CD14-positive monocyte (primary cell): ENCODE results near the gene TP53TG5. TPM values are rescaled to one million over a fixed set of nuclear protein-coding genes. Genes with fewer than 3 reads are reported as not detected.

Experiments used
- DNase-seq, 3 donors: peaks; one replicate each; pipeline ENCODE4 v3.0.0-alpha.2; 2011 to 2022
- H2AFZ ChIP-seq: 2 replicates; pipeline ENCODE4 v1.6.0; 2012; ENCODE audit warnings: mild to moderate bottlenecking, low read depth, low read length, inconsistent platforms; ENCODE audit not compliant: insufficient read depth, poor library complexity, severe bottlenecking
- H3K27ac ChIP-seq, 2 donors: 1 replicate in 1 of 2; 2 replicates in 1 of 2; pipeline ENCODE4 v1.5.1; 2012 to 2013; ENCODE audit warnings: low read length in 2 of 2, control low read depth in 1 of 2, inconsistent platforms in 1 of 2, low read depth in 1 of 2, mild to moderate bottlenecking in 1 of 2
- H3K27me3 ChIP-seq, 2 donors: one replicate each; pipeline versions ENCODE4 v1.6.0 to v1.6.1; 2011 to 2013; ENCODE audit warnings: low read length in 2 of 2; ENCODE audit not compliant: control insufficient read depth in 2 of 2, insufficient read depth in 2 of 2
- H3K36me3 ChIP-seq, 2 donors: replicated peaks in 1 of 2; 1 replicate in 1 of 2; 2 replicates in 1 of 2; pipeline versions ENCODE4 v1.5.1 to v1.6.1; 2012 to 2013; ENCODE audit warnings: low read length in 2 of 2, control low read depth in 1 of 2, inconsistent platforms in 1 of 2, mild to moderate bottlenecking in 1 of 2; ENCODE audit not compliant: insufficient read depth in 2 of 2, control insufficient read depth in 1 of 2
- H3K4me1 ChIP-seq, 2 donors: 1 replicate in 1 of 2; 2 replicates in 1 of 2; pipeline versions ENCODE4 v1.5.1 to v1.6.1; 2012 to 2013; ENCODE audit warnings: low read length in 2 of 2, control low read depth in 1 of 2, inconsistent platforms in 1 of 2, mild to moderate bottlenecking in 1 of 2, moderate library complexity in 1 of 2; ENCODE audit not compliant: insufficient read depth in 2 of 2, control insufficient read depth in 1 of 2
- H3K4me2 ChIP-seq: replicated peaks from 2 replicates; pipeline ENCODE3; 2012; ENCODE audit warnings: low read length, moderate library complexity, mild to moderate bottlenecking; ENCODE audit not compliant: poor library complexity, severe bottlenecking; ENCODE audit errors: extremely low read depth
- H3K4me3 ChIP-seq, 3 experiments: fragments of 200-600 bp in 1 of 3; sonication (generic) in 1 of 3; replicated peaks in 1 of 3; 1 replicate in 2 of 3; 2 replicates in 1 of 3; pipeline ENCODE4 v1.5.1; 2011 to 2013; ENCODE audit warnings: low read length in 3 of 3, mild to moderate bottlenecking in 3 of 3, control low read depth in 2 of 3, low read depth in 2 of 3, inconsistent platforms in 1 of 3, moderate library complexity in 1 of 3
- H3K79me2 ChIP-seq: 2 replicates; pipeline ENCODE4 v1.6.0; 2012; ENCODE audit warnings: mild to moderate bottlenecking, control low read depth, inconsistent platforms, low read length, moderate library complexity; ENCODE audit not compliant: insufficient read depth
- H3K9ac ChIP-seq: 2 replicates; pipeline ENCODE4 v1.6.0; 2017; ENCODE audit warnings: low read length, mild to moderate bottlenecking; ENCODE audit not compliant: insufficient read depth, poor library complexity, severe bottlenecking
- H3K9me3 ChIP-seq, 2 donors: replicated peaks in 1 of 2; 1 replicate in 1 of 2; 2 replicates in 1 of 2; pipeline versions ENCODE4 v1.5.1 to v1.6.1; 2012 to 2013; ENCODE audit warnings: low read length in 2 of 2, control low read depth in 1 of 2; ENCODE audit not compliant: control insufficient read depth in 1 of 2, insufficient read depth in 1 of 2
- H4K20me1 ChIP-seq: 2 replicates; pipeline ENCODE4 v1.6.0; 2012; ENCODE audit warnings: mild to moderate bottlenecking, low read length, control low read depth, moderate library complexity; ENCODE audit not compliant: insufficient read depth
- H3K27ac Mint-ChIP-seq, 7 donors: one replicate each; pipeline ENCODE4 v1.8.0; 2020; ENCODE audit warnings: mild to moderate bottlenecking in 7 of 7, mixed read lengths in 7 of 7, moderate library complexity in 6 of 7, inconsistent platforms in 2 of 7
- H3K27me3 Mint-ChIP-seq, 3 donors: one replicate each; pipeline ENCODE4 v1.8.0; 2021 to 2022; ENCODE audit warnings: low read depth in 3 of 3, mild to moderate bottlenecking in 3 of 3, mixed read lengths in 3 of 3, moderate library complexity in 3 of 3, inconsistent platforms in 1 of 3
- H3K36me3 Mint-ChIP-seq, 2 donors: one replicate each; pipeline ENCODE4 v1.8.0; 2020; ENCODE audit warnings: mixed read lengths in 2 of 2, inconsistent platforms in 1 of 2, mild to moderate bottlenecking in 1 of 2
- H3K4me1 Mint-ChIP-seq: one replicate; pipeline ENCODE4 v1.8.0; 2020; ENCODE audit warnings: mild to moderate bottlenecking, mixed read lengths
- H3K4me3 Mint-ChIP-seq, 2 donors: one replicate each; pipeline ENCODE4 v1.8.0; 2020; ENCODE audit warnings: mild to moderate bottlenecking in 2 of 2, mixed read lengths in 2 of 2, moderate library complexity in 1 of 2
- H3K9me3 Mint-ChIP-seq, 7 donors: one replicate each; pipeline ENCODE4 v1.8.0; 2020 to 2022; ENCODE audit warnings: mixed read lengths in 7 of 7, mild to moderate bottlenecking in 6 of 7, moderate library complexity in 6 of 7, inconsistent platforms in 2 of 7
- CTCF ChIP-seq: fragments of 200-600 bp; IDR thresholded peaks from one replicate; pipeline ENCODE4 v1.8.0; 2022; ENCODE audit warnings: antibody characterized with exemption, mild to moderate bottlenecking
- WGBS: methylation state at CpG from one replicate; pipeline ENCODE4 v1.1.5; 2013; ENCODE audit warnings: missing lambda C conversion rate; ENCODE audit not compliant: insufficient coverage; 5-methylcytosine and 5-hydroxymethylcytosine counted together
- intact Hi-C, 2 donors: fragments of 100-400 bp; cut with micrococcal nuclease; formaldehyde crosslinking; loops; one replicate each; pipeline versions ENCODE4 v1.15.0 to v1.15.1; 2023
- polyA plus RNA-seq, 3 donors: library from polyadenylated mRNA; depleted of rRNA in 1 of 3; unstranded in 2 of 3; stranded (reverse) in 1 of 3; fragments of 300-500 nt in 2 of 3; fragments of >200 nt in 1 of 3; fragmentation: Illumina TruSeq in 2 of 3; gene quantifications; 1 replicate in 2 of 3; 2 replicates in 1 of 3; pipeline ENCODE4 v1.2.3, GENCODE V29; 2012 to 2021

The TP53TG5 gene
- polyA plus RNA-seq, 3 donors, result 0.11 TPM; not detected in 2

- Mint-ChIP-seq H3K4me3 (no peak overlapping the region), H3K9me3 (peaks cover 0 to 11% (median 8%) of the 10 kb centered on the region in 7 donors), H3K27ac (no peak overlapping the region), H3K36me3 (peaks cover 6 to 19% of the 10 kb centered on the region in 2 donors), H3K4me1 (peaks cover 29% of the 10 kb centered on the region), H3K27me3 (peaks cover 24 to 38% (median 28%) of the 10 kb centered on the region in 3 donors)
- intact Hi-C loops, result loop anchor here in 1 of 2 donors (5.0 kb wide), 1 partner anchor 37 kb away; no protein-coding TSS in a partner anchor
- Histone ChIP-seq H3K27me3 (peaks cover 15 to 28% of the 10 kb centered on the region in 2 donors), H3K27ac (no peak overlapping the region), H3K36me3 (peaks cover 0 to 6% of the 10 kb centered on the region in 2 donors), H3K4me1 (peaks cover 28 to 38% of the 10 kb centered on the region in 2 donors), H3K4me3 (no peak overlapping the region), H3K9ac (no peak overlapping the region), H4K20me1 (peaks cover 5% of the 10 kb centered on the region), H3K4me2 (no peak overlapping the region), H2AFZ (no peak overlapping the region), H3K9me3 (peaks cover 0 to 7% of the 10 kb centered on the region in 2 donors), H3K79me2 (no peaks in the 10 kb centered on the region)
- DNase-seq, result no peak
- no peak for TF ChIP-seq CTCF
- WGBS, result 94% methylated on average over 2 of the region's 7 CpGs
Measured at GRCh38 chr20:45409521-45410272, 31.6 kb upstream of the TP53TG5 start.

GRCh38 chr20:45408646-45409213, 30.6 kb upstream of the TP53TG5 start:
- Histone ChIP-seq H2AFZ (no peak overlapping the region), H3K4me3 (peak overlapping the region in 1 of 3 experiments; percentile 21), H3K4me2 (peak overlapping the region; percentile 26), H3K9ac (no peak overlapping the region), H3K27ac (no peak overlapping the region), H3K27me3 (peaks cover 23 to 37% of the 10 kb centered on the region in 2 donors), H3K9me3 (peaks cover 0 to 10% of the 10 kb centered on the region in 2 donors), H4K20me1 (peaks cover 5% of the 10 kb centered on the region), H3K4me1 (peaks cover 28 to 38% of the 10 kb centered on the region in 2 donors), H3K79me2 (no peaks in the 10 kb centered on the region), H3K36me3 (peaks cover 0 to 6% of the 10 kb centered on the region in 2 donors)
- DNase-seq, result peak; percentile 60 to 84 (median 71)
- Mint-ChIP-seq H3K36me3 (peaks cover 6 to 20% of the 10 kb centered on the region in 2 donors), H3K27ac (peak overlapping the region in 2 of 7 donors; percentile 36 to 83), H3K9me3 (peaks cover 0 to 12% (median 9%) of the 10 kb centered on the region in 7 donors), H3K4me3 (peak overlapping the region in 1 of 2 donors; percentile 65), H3K27me3 (peaks cover 33 to 44% (median 34%) of the 10 kb centered on the region in 3 donors), H3K4me1 (peaks cover 30% of the 10 kb centered on the region)
- intact Hi-C loops, result loop anchor here in 1 of 2 donors (5.0 kb wide), 1 partner anchor 36 kb away; no protein-coding TSS in a partner anchor
- no peak for TF ChIP-seq CTCF
- WGBS, result 6% methylated on average over 4 of the region's 7 CpGs
